H1 (cell line): ENCODE measurements around the gene AGAP1. TPM values are rescaled to one million over a fixed set of nuclear protein-coding genes. Genes with fewer than 3 reads are reported as not detected.

Source experiments
- CTCF ChIA-PET: fragments of 300-600 bp; sonication (Branson Sonifier 250); formaldehyde crosslinking; loops from one replicate; lab custom pipeline; 2021; ENCODE audit not compliant: partially characterized antibody; lab: Charles Lee
- POLR2A ChIA-PET: fragments of 300-600 bp; sonication (Branson Sonifier 250); formaldehyde crosslinking; loops from one replicate; lab custom pipeline; 2021; ENCODE audit warnings: inconsistent platforms; ENCODE audit not compliant: partially characterized antibody; lab: Charles Lee
- DNase-seq, 2 experiments: peaks; one replicate each; pipeline versions ENCODE4 v3.0.0 to v3.0.0-alpha.2; 2010 to 2022; ENCODE audit warnings: low spot score in 2 of 2, low read depth in 1 of 2, mixed read lengths in 1 of 2
- FAIRE-seq: peaks from 2 replicates; lab custom pipeline; 2011; peaks lifted over from hg19 to GRCh38; lab: Jason Lieb, UNC
- H2AFZ ChIP-seq: 2 replicates; pipeline ENCODE4 v1.8.1; 2012; ENCODE audit warnings: low read length, inconsistent platforms
- H2AK5ac ChIP-seq: 2 replicates; pipeline ENCODE4 v1.6.1; 2013; ENCODE audit warnings: low read depth, low read length
- H2BK120ac ChIP-seq: replicated peaks from 2 replicates; pipeline ENCODE3; 2013; ENCODE audit warnings: low read depth, low read length, inconsistent platforms
- H2BK12ac ChIP-seq: 2 replicates; pipeline ENCODE4 v1.6.1; 2013; ENCODE audit warnings: low read depth, low read length
- H2BK15ac ChIP-seq: 2 replicates; pipeline ENCODE4 v1.6.1; 2013; ENCODE audit warnings: low read length
- H2BK20ac ChIP-seq: 2 replicates; pipeline ENCODE4 v1.6.1; 2013; ENCODE audit warnings: low read length
- H2BK5ac ChIP-seq: 2 replicates; pipeline ENCODE4 v1.6.1; 2013; ENCODE audit warnings: low read depth, low read length
- H3K14ac ChIP-seq: 2 replicates; pipeline ENCODE4 v1.6.1; 2013; ENCODE audit warnings: inconsistent platforms; ENCODE audit not compliant: insufficient read length
- H3K18ac ChIP-seq: 2 replicates; pipeline ENCODE4 v1.6.1; 2013; ENCODE audit warnings: low read length; ENCODE audit errors: extremely low read depth
- H3K23ac ChIP-seq: 2 replicates; pipeline ENCODE4 v1.6.1; 2013; ENCODE audit warnings: inconsistent platforms; ENCODE audit not compliant: insufficient read length
- H3K23me2 ChIP-seq: 2 replicates; pipeline ENCODE4 v1.6.1; 2013; ENCODE audit warnings: low read depth, low read length
- H3K27ac ChIP-seq: 2 replicates; pipeline ENCODE4 v1.6.1; 2011; ENCODE audit warnings: low read depth, low read length, inconsistent platforms
- H3K27me3 ChIP-seq, 4 experiments: replicated peaks in 1 of 4; 1 replicate in 1 of 4; 2 replicates in 3 of 4; pipeline versions ENCODE4 v1.6.1 to v1.8.1; 2011 to 2013; ENCODE audit warnings: low read length in 3 of 4, mild to moderate bottlenecking in 3 of 4, inconsistent platforms in 2 of 4, mixed read lengths in 2 of 4, moderate library complexity in 1 of 4; ENCODE audit not compliant: control insufficient read depth in 3 of 4, insufficient read depth in 3 of 4; ENCODE audit errors: extremely low read depth in 1 of 4
- H3K36me3 ChIP-seq, 4 experiments: 2 replicates each; pipeline versions ENCODE4 v1.6.1 to v1.8.1; 2011 to 2013; ENCODE audit warnings: mild to moderate bottlenecking in 4 of 4, low read length in 3 of 4, moderate library complexity in 2 of 4, control low read depth in 1 of 4, inconsistent platforms in 1 of 4; ENCODE audit not compliant: insufficient read depth in 4 of 4, control insufficient read depth in 2 of 4
- H3K4ac ChIP-seq: replicated peaks from 2 replicates; pipeline ENCODE3; 2013; ENCODE audit warnings: low read length, low read depth, mixed read lengths, inconsistent platforms; ENCODE audit not compliant: insufficient read length
- H3K4me1 ChIP-seq, 4 experiments: replicated peaks in 1 of 4; 1 replicate in 1 of 4; 2 replicates in 3 of 4; pipeline versions ENCODE4 v1.6.1 to v1.8.1; 2011 to 2013; ENCODE audit warnings: low read length in 3 of 4, inconsistent platforms in 2 of 4, mixed read lengths in 1 of 4; ENCODE audit not compliant: insufficient read depth in 4 of 4, control insufficient read depth in 3 of 4
- H3K4me2 ChIP-seq, 2 experiments: 2 replicates each; pipeline versions ENCODE4 v1.6.1 to v1.8.1; 2011 to 2013; ENCODE audit warnings: low read depth in 2 of 2, low read length in 2 of 2, control low read depth in 1 of 2, inconsistent platforms in 1 of 2, mild to moderate bottlenecking in 1 of 2; ENCODE audit not compliant: insufficient read depth in 1 of 2
- H3K4me3 ChIP-seq, 4 experiments: fragments of 200-600, 300-600 bp in 1 of 4; sonication (generic), shearing (Covaris generic), sonication (Bioruptor Twin) in 1 of 4; 2 replicates each; pipeline versions ENCODE4 v1.5.1 to v1.8.1; 2011 to 2016; ENCODE audit warnings: low read length in 4 of 4, low read depth in 3 of 4, control low read depth in 2 of 4, inconsistent platforms in 2 of 4, mild to moderate bottlenecking in 2 of 4, mixed read lengths in 1 of 4, moderate library complexity in 1 of 4; ENCODE audit not compliant: insufficient read depth in 2 of 4; ENCODE audit errors: extremely low read depth in 1 of 4
- H3K56ac ChIP-seq: replicated peaks from 2 replicates; pipeline ENCODE3; 2013; ENCODE audit warnings: low read depth, mild to moderate bottlenecking, mixed read lengths, low read length, inconsistent platforms; ENCODE audit not compliant: insufficient read length
- H3K79me1 ChIP-seq: 2 replicates; pipeline ENCODE4 v1.6.1; 2013; ENCODE audit warnings: low read depth, low read length, control low read depth
- H3K79me2 ChIP-seq, 2 experiments: 2 replicates each; pipeline versions ENCODE4 v1.6.1 to v1.8.1; 2012 to 2013; ENCODE audit warnings: low read length in 2 of 2, mild to moderate bottlenecking in 2 of 2, inconsistent platforms in 1 of 2; ENCODE audit not compliant: insufficient read depth in 2 of 2, control insufficient read depth in 1 of 2
- H3K9ac ChIP-seq, 4 experiments: replicated peaks in 1 of 4; 1 replicate in 1 of 4; 2 replicates in 3 of 4; pipeline versions ENCODE4 v1.6.1 to v1.8.1; 2011 to 2013; ENCODE audit warnings: low read depth in 3 of 4, low read length in 3 of 4, control low read depth in 2 of 4, mild to moderate bottlenecking in 2 of 4, moderate library complexity in 2 of 4, inconsistent platforms in 1 of 4; ENCODE audit errors: extremely low read depth in 1 of 4
- H3K9me3 ChIP-seq, 2 experiments: 2 replicates each; pipeline versions ENCODE4 v1.6.1 to v1.8.1; 2012 to 2013; ENCODE audit warnings: mild to moderate bottlenecking in 2 of 2, moderate library complexity in 2 of 2, control low read depth in 1 of 2, inconsistent platforms in 1 of 2, low read depth in 1 of 2, low read length in 1 of 2, mixed read lengths in 1 of 2; ENCODE audit not compliant: insufficient read depth in 2 of 2
- H4K20me1 ChIP-seq, 2 experiments: replicated peaks in 1 of 2; 2 replicates each; pipeline versions ENCODE3 to v1.8.1; 2011 to 2013; ENCODE audit warnings: inconsistent platforms in 2 of 2, low read length in 2 of 2, mild to moderate bottlenecking in 1 of 2; ENCODE audit not compliant: insufficient read depth in 2 of 2, control insufficient read depth in 1 of 2
- H4K5ac ChIP-seq: 2 replicates; pipeline ENCODE4 v1.6.1; 2013; ENCODE audit warnings: low read length, low read depth, mixed read lengths, inconsistent platforms; ENCODE audit not compliant: insufficient read length
- H4K8ac ChIP-seq: 2 replicates; pipeline ENCODE4 v1.8.0; 2013; ENCODE audit warnings: mild to moderate bottlenecking, moderate library complexity, low read length, inconsistent platforms; ENCODE audit not compliant: insufficient read depth; ENCODE audit errors: extremely low read depth
- H4K91ac ChIP-seq: replicated peaks from 2 replicates; pipeline ENCODE3; 2013; ENCODE audit warnings: low read length, mixed read lengths, inconsistent platforms; ENCODE audit not compliant: insufficient read length
- ATF3 ChIP-seq: IDR thresholded peaks from 2 replicates; pipeline ENCODE4 v1.6.1; 2011; ENCODE audit warnings: low read depth, mild to moderate bottlenecking, low read length; ENCODE audit not compliant: insufficient read depth
- BACH1 ChIP-seq: IDR thresholded peaks from 2 replicates; pipeline ENCODE4 v1.6.1; 2012; ENCODE audit warnings: low read length, improper control_type of control experiment
- CHD1 ChIP-seq: IDR thresholded peaks from 2 replicates; pipeline ENCODE4 v1.6.1; 2012; ENCODE audit warnings: low read depth, low read length, improper control_type of control experiment
- CREB1 ChIP-seq: IDR thresholded peaks from 2 replicates; pipeline ENCODE4 v1.6.1; 2012; ENCODE audit warnings: inconsistent platforms
- E2F6 ChIP-seq: IDR thresholded peaks from 2 replicates; pipeline ENCODE4 v1.6.1; 2012; ENCODE audit warnings: inconsistent platforms
- HDAC6 ChIP-seq: IDR thresholded peaks from one replicate; pipeline ENCODE4 v1.7.1; 2012; ENCODE audit warnings: low read depth, mild to moderate bottlenecking, inconsistent platforms, low read length, moderate library complexity
- KDM5A ChIP-seq: fragments of 200-600 bp; IDR thresholded peaks from 2 replicates; pipeline ENCODE4 v1.7.1; 2012; ENCODE audit warnings: mild to moderate bottlenecking, low read length, inconsistent platforms, mixed read lengths
- NRF1 ChIP-seq: IDR thresholded peaks from 2 replicates; pipeline ENCODE4 v1.6.1; 2011; ENCODE audit warnings: mild to moderate bottlenecking, low read depth, low read length, improper control_type of control experiment
- SIN3A ChIP-seq, 2 experiments: IDR thresholded peaks in 1 of 2; conservative IDR thresholded peaks in 1 of 2; 2 replicates each; pipeline ENCODE4 v1.6.1; 2011 to 2012; ENCODE audit warnings: low read length in 2 of 2, improper control_type of control experiment in 1 of 2, low read depth in 1 of 2, mild to moderate bottlenecking in 1 of 2
- TAF1 ChIP-seq: IDR thresholded peaks from 2 replicates; pipeline ENCODE4 v1.6.1; 2011; ENCODE audit warnings: mild to moderate bottlenecking, low read depth, low read length
- TEAD4 ChIP-seq: IDR thresholded peaks from 2 replicates; pipeline ENCODE4 v1.6.1; 2012; ENCODE audit warnings: low read depth, low read length, inconsistent platforms, mixed read lengths
- WGBS, 2 experiments: shearing (Covaris generic) in 1 of 2; methylation state at CpG; one replicate each; pipeline versions ENCODE4 v1.1.6 to v1.1.7; 2013 to 2015; ENCODE audit warnings: low lambda C conversion rate in 2 of 2, mixed read lengths in 2 of 2, inconsistent platforms in 1 of 2, low coverage in 1 of 2, missing lambda C conversion rate in 1 of 2; ENCODE audit not compliant: insufficient replicate concordance in 2 of 2, insufficient coverage in 1 of 2, insufficient read length in 1 of 2; ENCODE audit errors: extremely low coverage in 1 of 2, missing lambda C conversion rate in 1 of 2; 5-methylcytosine and 5-hydroxymethylcytosine counted together
- polyA plus RNA-seq, 7 experiments: library from polyadenylated mRNA; depleted of rRNA in 3 of 7; stranded (reverse) in 5 of 7; unstranded in 2 of 7; fragments of >200 nt in 5 of 7; fragments of 200-250 nt in 2 of 7; gene quantifications; 1 replicate in 5 of 7; 2 replicates in 1 of 7; 4 replicates in 1 of 7; pipeline versions ENCODE4 v1.2.1 to v1.2.3, GENCODE V29; 2011 to 2013; ENCODE audit warnings: missing spikeins in 2 of 7, mixed read lengths in 2 of 7
- total RNA-seq: library from RNA; stranded (reverse); fragmentation: NEBNext Ultra II Directional; extraction: Animal tissue kit (Norgen Biotek cat#: 25700); gene quantifications from 2 replicates; pipeline ENCODE4 v1.2.1, GENCODE V29; 2021

AGAP1 gene
- total and polyA plus RNA-seq, 2 of the 8 experiments (the other 6 are each of a cell fraction or from before 2014, with no cell fraction given): 18.1 to 39.4 TPM

- no peaks in the 10 kb centered on the region; a peak in 1 of 4 replicates for H3K79me2 ChIP-seq
- H3K14ac ChIP-seq: no peak overlapping the region
- H2BK120ac ChIP-seq: no peak overlapping the region
- FAIRE-seq: no peak
- H2BK15ac ChIP-seq: no peak overlapping the region
- H3K27ac ChIP-seq: no peak overlapping the region
- POLR2A ChIA-PET: no interaction called here
- no peak overlapping the region for H3K4ac ChIP-seq
- H3K23me2 ChIP-seq: no peaks in the 10 kb centered on the region
- no peak overlapping the region; the same call in 1 of the 2 replicates for H4K8ac ChIP-seq
- peak overlapping the region in 1 of 4 experiments; percentile 23; a peak in 1 of 8 replicates for H3K4me3 ChIP-seq
- no peak overlapping the region for H3K56ac ChIP-seq
- peak overlapping the region; percentile 7 to 50; a peak in 3 of 4 replicates for H3K4me2 ChIP-seq
- no peak overlapping the region for H2BK20ac ChIP-seq
- DNase-seq: no peak
- H3K18ac ChIP-seq: no peak overlapping the region; the same call in 1 of the 2 replicates
- no peak overlapping the region for H4K91ac ChIP-seq
- H3K23ac ChIP-seq: no peak overlapping the region
- H2AFZ ChIP-seq: no peak overlapping the region
- peaks cover 5% of the 10 kb centered on the region; the same call in 1 of the 2 replicates for H3K79me1 ChIP-seq
- H3K27me3 ChIP-seq: no peaks in the 10 kb centered on the region
- no peak overlapping the region for H2AK5ac ChIP-seq
- H3K36me3 ChIP-seq: no peaks in the 10 kb centered on the region
- no peak overlapping the region for H4K5ac ChIP-seq
- H3K9me3 ChIP-seq: peaks cover 0 to 2% of the 10 kb centered on the region in 2 experiments; a peak in 2 of 4 replicates
- H4K20me1 ChIP-seq: peaks cover 0 to 6% of the 10 kb centered on the region in 2 experiments
- H2BK12ac ChIP-seq: no peak overlapping the region
- H2BK5ac ChIP-seq: no peak overlapping the region
- CTCF ChIA-PET: interaction anchor here (1.1 to 2.0 kb wide), 4 partner anchors 18 to 383 kb away, joined by 4 read pairs; no protein-coding TSS in a partner anchor
- H3K9ac ChIP-seq: no peak overlapping the region
- WGBS, 2 experiments: 84% methylated on average over 27 of the region's 27 CpGs; no CpG with 5 or more reads in 1 of the 2 experiments
- peaks cover 0 to 26% (median 7%) of the 10 kb centered on the region in 4 experiments; a peak in 6 of 7 replicates for H3K4me1 ChIP-seq
- no peak for TF ChIP-seq E2F6
- TF ChIP-seq SIN3A (conservative IDR thresholded peaks at IDR 0.05 in 1 of 2, IDR thresholded peaks at IDR 0.05 in 1 of 2; ENCODE audit: low read depth in 1 of 2, low read length in 2 of 2): no peak
- no peak for TF ChIP-seq ATF3
- TF ChIP-seq CREB1: no peak
- TF ChIP-seq NRF1: no peak
- no peak for TF ChIP-seq TAF1
- TF ChIP-seq BACH1: no peak
- TF ChIP-seq HDAC6: no peak
- no peak for TF ChIP-seq KDM5A
- no peak for TF ChIP-seq CHD1
- TF ChIP-seq TEAD4: no peak
Measured at GRCh38 chr2:235864733-235865515, 371.1 kb downstream of the AGAP1 start.
